A673 (cell line): ENCODE results near the gene RAB11FIP3. TPM values are rescaled to one million over a fixed set of nuclear protein-coding genes. Genes with fewer than 3 reads are reported as not detected.

ENCODE experiments used
- BruUV-seq: library from RNA; stranded (reverse); fragments of 400-500 nt; replicated peaks from 2 replicates; lab custom pipeline; 2021; lab: Mats Ljungman, UMichigan
- CTCF ChIA-PET: fragments of 300-600 bp; sonication (Branson Sonifier 250); formaldehyde crosslinking; loops from one replicate; lab custom pipeline; 2022; ENCODE audit warnings: antibody characterized with exemption; lab: Charles Lee
- POLR2A ChIA-PET: fragments of 300-600 bp; sonication (Branson Sonifier 250); formaldehyde crosslinking; loops from one replicate; lab custom pipeline; 2022; ENCODE audit warnings: antibody characterized with exemption; ENCODE audit not compliant: low non-redundant PET; lab: Charles Lee
- DNase-seq: peaks from one replicate; pipeline ENCODE4 v3.0.0-alpha.2; 2015; ENCODE audit warnings: low spot score
- H3K27ac ChIP-seq: fragments of 200-600 bp; sonication (generic); 2 replicates; pipeline ENCODE4 v1.5.1; 2016; ENCODE audit warnings: mixed run types, low read depth, mild to moderate bottlenecking, mixed read lengths, antibody characterized with exemption, low read length; ENCODE audit not compliant: poor library complexity, severe bottlenecking
- H3K27me3 ChIP-seq: fragments of 200-600 bp; sonication (generic); replicated peaks from 2 replicates; pipeline ENCODE4 v1.6.1; 2017; ENCODE audit warnings: mixed run types, low read depth, mild to moderate bottlenecking, mixed read lengths, antibody characterized with exemption, low read length; ENCODE audit not compliant: insufficient read depth, poor library complexity
- H3K36me3 ChIP-seq: fragments of 200-600 bp; sonication (generic); 2 replicates; pipeline ENCODE4 v1.6.1; 2016; ENCODE audit warnings: mixed run types, mild to moderate bottlenecking, mixed read lengths, antibody characterized with exemption, low read length; ENCODE audit not compliant: insufficient read depth, poor library complexity, severe bottlenecking
- H3K4me1 ChIP-seq: fragments of 200-600 bp; sonication (generic); 2 replicates; pipeline ENCODE4 v1.6.1; 2017; ENCODE audit warnings: mixed run types, mild to moderate bottlenecking, mixed read lengths, antibody characterized with exemption, low read length; ENCODE audit not compliant: insufficient read depth, poor library complexity, severe bottlenecking
- H3K4me3 ChIP-seq: fragments of 200-600 bp; sonication (generic); 2 replicates; pipeline ENCODE4 v1.5.1; 2016; ENCODE audit warnings: low read depth, mixed run types, mild to moderate bottlenecking, mixed read lengths, low read length; ENCODE audit not compliant: poor library complexity, severe bottlenecking
- H3K9me3 ChIP-seq: fragments of 200-600 bp; sonication (generic); 2 replicates; pipeline ENCODE4 v1.6.1; 2016; ENCODE audit warnings: mixed run types, low read depth, mild to moderate bottlenecking, mixed read lengths, antibody characterized with exemption, low read length; ENCODE audit not compliant: poor library complexity, severe bottlenecking
- EZH2 ChIP-seq: fragments of 200-600 bp; sonication (generic); IDR thresholded peaks from 2 replicates; pipeline ENCODE4 v1.6.1; 2017; ENCODE audit warnings: borderline replicate concordance, low read depth, mild to moderate bottlenecking, mixed read lengths, antibody characterized with exemption, low read length; ENCODE audit not compliant: poor library complexity, severe bottlenecking
- intact Hi-C: fragments of 100-400 bp; cut with micrococcal nuclease; formaldehyde crosslinking; loops from one replicate; pipeline ENCODE4 v1.10.0; 2022; ENCODE audit not compliant: unreplicated experiment
- total RNA-seq: library from RNA; stranded (reverse); gene quantifications from 2 replicates; pipeline ENCODE4 v1.2.3, GENCODE V29; 2021
- TF ChIP-seq, protein P1 (sequence below): fragments of 300-800, 200-600 bp; sonication (generic); conservative IDR thresholded peaks from 2 replicates; pipeline ENCODE4 v1.5.1; 2017; ENCODE audit warnings: low read depth, mild to moderate bottlenecking, antibody characterized with exemption, low read length, moderate library complexity, mixed read lengths

RAB11FIP3 gene
- total RNA-seq, 1 experiment from 2014 or later, result 44.8 TPM

DNA sequence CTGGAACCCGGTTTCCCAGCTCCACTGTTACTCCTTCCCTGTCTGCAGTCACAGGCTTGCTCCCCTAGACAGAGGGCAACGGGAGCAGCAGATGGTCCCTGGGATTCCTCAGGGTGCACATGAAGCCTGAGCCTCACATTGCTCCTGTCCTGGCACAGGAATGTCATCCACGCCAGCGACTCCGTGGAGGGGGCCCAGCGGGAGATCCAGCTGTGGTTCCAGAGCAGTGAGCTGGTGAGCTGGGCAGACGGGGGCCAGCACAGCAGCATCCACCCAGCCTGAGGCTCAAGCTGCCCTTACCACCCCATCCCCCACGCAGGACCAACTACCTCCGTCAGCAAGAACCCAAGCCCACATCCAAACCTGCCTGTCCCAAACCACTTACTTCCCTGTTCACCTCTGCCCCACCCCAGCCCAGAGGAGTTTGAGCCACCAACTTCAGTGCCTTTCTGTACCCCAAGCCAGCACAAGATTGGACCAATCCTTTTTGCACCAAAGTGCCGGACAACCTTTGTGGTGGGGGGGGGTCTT is 25.3 kb upstream of the RAB11FIP3 start:
- no peaks in the 10 kb centered on the region for H3K27me3 ChIP-seq
- peak overlapping the region; percentile 62 for H3K4me3 ChIP-seq
- TF ChIP-seq EZH2, result no peak
- TF ChIP-seq, protein P1, sequence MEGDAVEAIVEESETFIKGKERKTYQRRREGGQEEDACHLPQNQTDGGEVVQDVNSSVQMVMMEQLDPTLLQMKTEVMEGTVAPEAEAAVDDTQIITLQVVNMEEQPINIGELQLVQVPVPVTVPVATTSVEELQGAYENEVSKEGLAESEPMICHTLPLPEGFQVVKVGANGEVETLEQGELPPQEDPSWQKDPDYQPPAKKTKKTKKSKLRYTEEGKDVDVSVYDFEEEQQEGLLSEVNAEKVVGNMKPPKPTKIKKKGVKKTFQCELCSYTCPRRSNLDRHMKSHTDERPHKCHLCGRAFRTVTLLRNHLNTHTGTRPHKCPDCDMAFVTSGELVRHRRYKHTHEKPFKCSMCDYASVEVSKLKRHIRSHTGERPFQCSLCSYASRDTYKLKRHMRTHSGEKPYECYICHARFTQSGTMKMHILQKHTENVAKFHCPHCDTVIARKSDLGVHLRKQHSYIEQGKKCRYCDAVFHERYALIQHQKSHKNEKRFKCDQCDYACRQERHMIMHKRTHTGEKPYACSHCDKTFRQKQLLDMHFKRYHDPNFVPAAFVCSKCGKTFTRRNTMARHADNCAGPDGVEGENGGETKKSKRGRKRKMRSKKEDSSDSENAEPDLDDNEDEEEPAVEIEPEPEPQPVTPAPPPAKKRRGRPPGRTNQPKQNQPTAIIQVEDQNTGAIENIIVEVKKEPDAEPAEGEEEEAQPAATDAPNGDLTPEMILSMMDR, result no peak
- DNase-seq, result no peak
- peaks cover 21% of the 10 kb centered on the region for H3K36me3 ChIP-seq
- H3K27ac ChIP-seq, result peak overlapping the region; percentile 91
- peaks cover 17% of the 10 kb centered on the region for H3K4me1 ChIP-seq
- BruUV-seq, result TSS peak; percentile 47
- ChIA-PET CTCF (no interaction called here), POLR2A (no interaction called here)
- no peaks in the 10 kb centered on the region for H3K9me3 ChIP-seq
- intact Hi-C loops, result loop anchor here (5.0 kb wide), 2 partner anchors 87 to 127 kb away; partner anchors contain the start of gene CAPN15

DNA sequence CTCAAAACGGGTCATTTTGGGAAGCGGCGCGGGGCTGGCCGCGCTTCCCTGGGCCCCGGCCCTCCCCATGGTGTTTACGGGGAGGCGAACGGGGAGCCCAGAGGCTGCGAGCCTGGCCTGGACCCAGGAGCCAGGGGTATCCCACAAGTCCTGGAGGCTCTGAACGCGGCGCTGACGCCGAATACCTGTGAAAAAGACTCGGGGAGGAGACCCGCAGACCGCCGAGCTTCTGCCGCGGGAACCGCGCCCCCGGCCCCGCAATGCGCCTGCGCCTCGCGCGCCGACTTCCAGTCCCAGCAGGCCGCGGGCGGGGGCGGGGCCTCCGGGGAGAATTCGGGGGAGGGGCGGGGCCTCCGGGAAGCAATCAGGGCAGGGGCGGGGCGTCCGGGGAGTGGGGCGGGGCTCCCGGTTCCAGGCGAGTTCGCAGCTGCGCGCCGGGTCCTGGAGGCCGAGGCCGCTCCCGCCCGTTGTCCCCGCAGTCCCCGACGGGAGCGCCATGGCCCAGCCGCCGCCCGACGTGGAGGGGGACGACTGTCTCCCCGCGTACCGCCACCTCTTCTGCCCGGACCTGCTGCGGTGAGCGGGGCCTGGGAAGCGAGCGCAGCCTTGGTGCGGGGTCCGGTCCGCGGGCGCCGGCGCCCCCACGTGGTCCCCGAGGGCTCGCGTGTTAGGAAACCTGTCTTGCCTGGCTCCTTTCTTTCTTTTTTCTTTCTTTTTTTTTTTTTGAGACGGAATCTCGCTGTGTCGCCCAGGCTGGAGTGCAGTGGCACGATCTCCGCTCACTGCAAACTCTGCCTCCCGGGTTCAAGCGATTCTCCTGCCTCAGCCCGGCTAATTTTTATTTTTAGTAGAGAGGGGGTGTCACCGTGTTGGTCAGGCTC is 23.7 kb upstream of the RAB11FIP3 start, which contains the start of gene DECR2:
Gene DECR2, plus strand, starts transcription at position 418 of the 881 bp plus-strand sequence. Its CDS starts 79 bp downstream, at position 497.
- no TSS peak for BruUV-seq

DNA sequence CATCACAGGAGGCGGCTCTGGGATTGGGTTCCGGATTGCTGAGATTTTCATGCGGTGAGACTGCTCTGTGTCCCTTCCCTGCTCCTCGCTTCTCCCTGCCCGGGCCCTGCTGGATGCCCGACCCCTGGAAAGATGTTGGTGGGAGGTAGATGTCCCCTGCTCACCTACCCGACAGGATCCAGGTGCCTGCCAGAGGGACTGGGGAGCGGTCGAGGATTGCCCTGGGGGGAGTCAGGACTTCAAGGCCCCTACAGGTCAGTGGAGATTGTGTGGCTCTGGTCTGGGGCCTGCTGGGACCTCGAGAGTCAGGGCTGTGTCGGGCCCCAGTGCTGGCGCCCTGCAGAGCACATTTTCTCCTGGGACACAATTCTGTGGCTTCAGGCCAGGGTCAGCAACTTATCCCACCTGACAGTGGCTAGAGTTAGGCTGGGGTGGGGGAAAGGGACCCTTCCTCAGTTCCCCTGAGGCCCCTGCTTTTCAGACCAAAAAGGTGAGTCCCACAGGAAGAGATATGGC is 20.4 kb upstream of the RAB11FIP3 start:
- no TSS peak for BruUV-seq
- peaks cover 5% of the 10 kb centered on the region for H3K36me3 ChIP-seq
- TF ChIP-seq, protein P1, result no peak
- no peak for TF ChIP-seq EZH2
- ChIA-PET POLR2A (no interaction called here), CTCF (no interaction called here)
- H3K27me3 ChIP-seq, result no peaks in the 10 kb centered on the region
- no peak for DNase-seq
- H3K4me3 ChIP-seq, result no peak overlapping the region
- H3K4me1 ChIP-seq, result peaks cover 6% of the 10 kb centered on the region
- H3K27ac ChIP-seq, result no peak overlapping the region
- H3K9me3 ChIP-seq, result no peaks in the 10 kb centered on the region
- intact Hi-C loops, result loop anchor here (5.0 kb wide), 2 partner anchors 82 to 122 kb away; partner anchors contain the start of gene CAPN15

More for the DNA sequence above, 23.7 kb upstream of the RAB11FIP3 start, which contains the start of gene DECR2:
- Histone ChIP-seq H3K27me3 (no peaks in the 10 kb centered on the region), H3K27ac (peak within 1 kb of the TSS; percentile 91), H3K4me1 (peaks cover 17% of the 10 kb centered on the region), H3K36me3 (peaks cover 21% of the 10 kb centered on the region), H3K4me3 (peak within 1 kb of the TSS; percentile 62), H3K9me3 (no peaks in the 10 kb centered on the region)
- ChIA-PET POLR2A (interaction anchor here (0.6 to 1.5 kb wide), 2 partner anchors 125 to 314 kb away, joined by 4 to 11 read pairs; partner anchors contain the start of gene CAPN15), CTCF (interaction anchor here (0.7 to 1.0 kb wide), 2 partner anchors 19 to 357 kb away, joined by 3 read pairs; no protein-coding TSS in a partner anchor)
- TF ChIP-seq EZH2, result no peak
- TF ChIP-seq, protein P1, result peak; percentile 63
- intact Hi-C loops, result loop anchor here (5.0 kb wide), 2 partner anchors 86 to 126 kb away; partner anchors contain the start of gene CAPN15
- DNase-seq, result peak; percentile 94
